Endometrial microvascular endothelial cells (primary cell): Measurements from ENCODE around the gene LY6G6F. TPM values are rescaled to one million over a fixed set of nuclear protein-coding genes. Genes with fewer than 3 reads are reported as not detected.

Experiments
- total RNA-seq: library from RNA; depleted of rRNA; stranded (reverse); fragments of >200 nt; gene quantifications from one replicate; pipeline ENCODE4 v1.2.3, GENCODE V29; 2015; ENCODE audit errors: inconsistent ontology term

Gene LY6G6F
- total RNA-seq, 1 donor from 2014 or later = not detected

Other genes with a start within 250 kb of the LY6G6F start
- 26.1 TPM for gene MICB, start 208.7 kb upstream of the LY6G6F start, total RNA-seq
- not detected for gene MCCD1, start 177.9 kb upstream of the LY6G6F start, total RNA-seq
- 465 TPM for gene DDX39B, start 164.9 kb upstream of the LY6G6F start, total RNA-seq
- not detected for gene ATP6V1G2, start 160.3 kb upstream of the LY6G6F start, total RNA-seq
- gene NFKBIL1, start 159.3 kb upstream of the LY6G6F start, total RNA-seq = 13.1 TPM
- not detected for gene LTA, start 134.6 kb upstream of the LY6G6F start, total RNA-seq
- not detected for gene TNF, start 131.3 kb upstream of the LY6G6F start, total RNA-seq
- gene LTB, start 124.4 kb upstream of the LY6G6F start, total RNA-seq = not detected
- not detected for gene LST1, start 120.6 kb upstream of the LY6G6F start, total RNA-seq
- not detected for gene NCR3, start 113.9 kb upstream of the LY6G6F start, total RNA-seq
- gene AIF1, start 91.6 kb upstream of the LY6G6F start, total RNA-seq = not detected
- gene PRRC2A, start 86.2 kb upstream of the LY6G6F start, total RNA-seq = 79.4 TPM
- 262 TPM for gene BAG6, start 54.2 kb upstream of the LY6G6F start, total RNA-seq
- 1.9 TPM for gene APOM, start 51.0 kb upstream of the LY6G6F start, total RNA-seq
- gene C6orf47, start 46.1 kb upstream of the LY6G6F start, total RNA-seq = 17.2 TPM
- 15.2 TPM for gene GPANK1, start 41.9 kb upstream of the LY6G6F start, total RNA-seq
- gene CSNK2B, start 40.8 kb upstream of the LY6G6F start, total RNA-seq = 271 TPM
- gene LY6G5B, start 36.9 kb upstream of the LY6G6F start, total RNA-seq = 1.1 TPM
- 0.93 TPM for gene LY6G5C, start 25.8 kb upstream of the LY6G6F start, total RNA-seq
- gene ABHD16A, start 3.5 kb upstream of the LY6G6F start, total RNA-seq = 44.8 TPM
- gene LY6G6D, start 8.5 kb downstream of the LY6G6F start, total RNA-seq = not detected
- gene LY6G6C, start 14.9 kb downstream of the LY6G6F start, total RNA-seq = not detected
- not detected for gene MPIG6B, start 16.5 kb downstream of the LY6G6F start, total RNA-seq
- 64.2 TPM for gene DDAH2, start 22.4 kb downstream of the LY6G6F start, total RNA-seq
- gene CLIC1, start 29.7 kb downstream of the LY6G6F start, total RNA-seq = 1,067 TPM
- gene MSH5, start 33.1 kb downstream of the LY6G6F start, total RNA-seq = 7.8 TPM
- not detected for gene SAPCD1, start 55.8 kb downstream of the LY6G6F start, total RNA-seq
- not detected for gene VWA7, start 70.5 kb downstream of the LY6G6F start, total RNA-seq
- gene VARS1, start 88.9 kb downstream of the LY6G6F start, total RNA-seq = 101 TPM
- 172 TPM for gene LSM2, start 100.1 kb downstream of the LY6G6F start, total RNA-seq
- 0.65 TPM for gene HSPA1L, start 108.4 kb downstream of the LY6G6F start, total RNA-seq
- gene HSPA1A, start 108.7 kb downstream of the LY6G6F start, total RNA-seq = 171 TPM
- 120 TPM for gene HSPA1B, start 120.9 kb downstream of the LY6G6F start, total RNA-seq
- gene NEU1, start 156.0 kb downstream of the LY6G6F start, total RNA-seq = 94.3 TPM
- gene SLC44A4, start 172.1 kb downstream of the LY6G6F start, total RNA-seq = 2.6 TPM
- 41.2 TPM for gene EHMT2, start 190.8 kb downstream of the LY6G6F start, total RNA-seq
- not detected for gene ZBTB12, start 195.2 kb downstream of the LY6G6F start, total RNA-seq
- gene C2, start 220.9 kb downstream of the LY6G6F start, total RNA-seq = not detected
- 1.6 TPM for gene CFB, start 239.2 kb downstream of the LY6G6F start, total RNA-seq